H9 (cell line): ENCODE data around the gene MYO5B. TPM values are rescaled to one million over a fixed set of nuclear protein-coding genes. Genes with fewer than 3 reads are reported as not detected.

Source experiments
- DNase-seq: peaks from one replicate; pipeline ENCODE4 v3.0.0-alpha.2; 2017
- H2AFZ ChIP-seq: one replicate; pipeline ENCODE4 v1.6.1; 2013; ENCODE audit warnings: mild to moderate bottlenecking, low read length, control low read depth, moderate library complexity
- H2AK5ac ChIP-seq: 2 replicates; pipeline ENCODE4 v1.6.1; 2013; ENCODE audit warnings: low read length, control low read depth, mixed read lengths; ENCODE audit not compliant: insufficient read length
- H2BK120ac ChIP-seq: one replicate; pipeline ENCODE4 v1.6.1; 2013; ENCODE audit warnings: low read depth, mild to moderate bottlenecking, low read length, control low read depth, inconsistent platforms; ENCODE audit not compliant: poor library complexity, severe bottlenecking
- H2BK12ac ChIP-seq: 2 replicates; pipeline ENCODE4 v1.6.1; 2013; ENCODE audit warnings: low read length, control low read depth, mixed read lengths, low read depth; ENCODE audit not compliant: insufficient read length
- H2BK15ac ChIP-seq: 2 replicates; pipeline ENCODE4 v1.6.1; 2013; ENCODE audit warnings: low read depth, low read length, control low read depth
- H2BK20ac ChIP-seq: one replicate; pipeline ENCODE4 v1.6.1; 2013; ENCODE audit warnings: low read depth, mild to moderate bottlenecking, low read length, control low read depth, inconsistent platforms; ENCODE audit not compliant: poor library complexity, severe bottlenecking
- H2BK5ac ChIP-seq: 2 replicates; pipeline ENCODE4 v1.6.1; 2013; ENCODE audit warnings: low read length, control low read depth, mixed read lengths; ENCODE audit not compliant: insufficient read length
- H3K14ac ChIP-seq: 2 replicates; pipeline ENCODE4 v1.6.1; 2013; ENCODE audit warnings: low read length, control low read depth; ENCODE audit not compliant: insufficient read depth
- H3K18ac ChIP-seq: 2 replicates; pipeline ENCODE4 v1.6.1; 2013; ENCODE audit warnings: low read depth, mild to moderate bottlenecking, mixed read lengths, low read length, control low read depth; ENCODE audit not compliant: insufficient read length
- H3K23ac ChIP-seq: 2 replicates; pipeline ENCODE4 v1.6.1; 2013; ENCODE audit warnings: low read length, control low read depth, mixed read lengths, low read depth; ENCODE audit not compliant: insufficient read length
- H3K23me2 ChIP-seq: 2 replicates; pipeline ENCODE4 v1.6.1; 2013; ENCODE audit warnings: low read depth, mild to moderate bottlenecking, mixed read lengths, low read length, control low read depth; ENCODE audit not compliant: insufficient read length, poor library complexity, severe bottlenecking
- H3K27ac ChIP-seq: 2 replicates; pipeline ENCODE4 v1.5.1; 2013; ENCODE audit warnings: low read length, control low read depth, mixed read lengths, low read depth; ENCODE audit not compliant: insufficient read length
- H3K27me3 ChIP-seq: 2 replicates; pipeline ENCODE4 v1.6.1; 2013; ENCODE audit warnings: low read length, control low read depth, inconsistent platforms; ENCODE audit not compliant: insufficient read depth
- H3K4ac ChIP-seq: 2 replicates; pipeline ENCODE4 v1.6.1; 2013; ENCODE audit warnings: low read depth, mild to moderate bottlenecking, control low read depth, inconsistent platforms, low read length, moderate library complexity
- H3K4me1 ChIP-seq: 2 replicates; pipeline ENCODE4 v1.6.1; 2013; ENCODE audit warnings: low read length, control low read depth, inconsistent platforms; ENCODE audit not compliant: insufficient read depth
- H3K4me2 ChIP-seq: 2 replicates; pipeline ENCODE4 v1.6.1; 2013; ENCODE audit warnings: low read length, control low read depth, mixed read lengths; ENCODE audit not compliant: insufficient read length, insufficient read depth
- H3K56ac ChIP-seq: 2 replicates; pipeline ENCODE4 v1.6.1; 2013; ENCODE audit warnings: low read depth, mild to moderate bottlenecking, mixed read lengths, low read length, control low read depth; ENCODE audit not compliant: insufficient read length
- H3K79me1 ChIP-seq: 2 replicates; pipeline ENCODE4 v1.6.1; 2013; ENCODE audit warnings: low read depth, mild to moderate bottlenecking, moderate library complexity, low read length, control low read depth, inconsistent platforms; ENCODE audit not compliant: insufficient read depth, poor library complexity, severe bottlenecking
- H3K79me2 ChIP-seq: 2 replicates; pipeline ENCODE4 v1.6.1; 2013; ENCODE audit warnings: low read length, control low read depth, inconsistent platforms; ENCODE audit not compliant: insufficient read depth
- H3K9ac ChIP-seq: 2 replicates; pipeline ENCODE4 v1.6.1; 2013; ENCODE audit warnings: low read length, control low read depth, mixed read lengths; ENCODE audit not compliant: insufficient read length; ENCODE audit errors: extremely low read depth
- H3K9me3 ChIP-seq: one replicate; pipeline ENCODE4 v1.6.1; 2013; ENCODE audit warnings: low read depth, low read length, inconsistent platforms; ENCODE audit not compliant: control insufficient read depth
- H3T11ph ChIP-seq: one replicate; pipeline ENCODE4 v1.6.1; 2013; ENCODE audit warnings: mild to moderate bottlenecking, low read length, control low read depth, inconsistent platforms
- H4K20me1 ChIP-seq: one replicate; pipeline ENCODE4 v1.6.1; 2013; ENCODE audit not compliant: control insufficient read depth, insufficient read length, insufficient read depth
- H4K5ac ChIP-seq: 2 replicates; pipeline ENCODE4 v1.6.1; 2013; ENCODE audit warnings: low read depth, mild to moderate bottlenecking, mixed read lengths, low read length, control low read depth; ENCODE audit not compliant: insufficient read length
- H4K8ac ChIP-seq: replicated peaks from 2 replicates; pipeline ENCODE4 v1.6.1; 2013; ENCODE audit warnings: low read length, control low read depth, mixed read lengths, low read depth; ENCODE audit not compliant: insufficient read length
- H4K91ac ChIP-seq: 2 replicates; pipeline ENCODE4 v1.6.1; 2013; ENCODE audit warnings: low read depth, mild to moderate bottlenecking, moderate library complexity, mixed read lengths, low read length, control low read depth; ENCODE audit not compliant: insufficient read length
- H3K27ac Mint-ChIP-seq, 3 experiments: 2 replicates in 2 of 3; 3 replicates in 1 of 3; pipeline ENCODE4 v1.8.0; 2020 to 2021; ENCODE audit warnings: mixed read lengths in 3 of 3, mild to moderate bottlenecking in 1 of 3, moderate library complexity in 1 of 3
- H3K27me3 Mint-ChIP-seq: 2 replicates; pipeline ENCODE4 v1.8.0; 2021; ENCODE audit warnings: low read depth, mild to moderate bottlenecking, moderate library complexity, mixed read lengths
- H3K36me3 Mint-ChIP-seq, 3 experiments: 2 replicates in 2 of 3; 3 replicates in 1 of 3; pipeline ENCODE4 v1.8.0; 2020 to 2021; ENCODE audit warnings: low read depth in 3 of 3, mixed read lengths in 3 of 3; ENCODE audit not compliant: insufficient read depth in 1 of 3
- H3K4me1 Mint-ChIP-seq, 2 experiments: 2 replicates each; pipeline ENCODE4 v1.8.0; 2020; ENCODE audit warnings: mixed read lengths in 2 of 2
- H3K4me3 Mint-ChIP-seq, 2 experiments: 2 replicates in 1 of 2; 3 replicates in 1 of 2; pipeline ENCODE4 v1.8.0; 2020 to 2021; ENCODE audit warnings: mild to moderate bottlenecking in 2 of 2, mixed read lengths in 2 of 2, moderate library complexity in 1 of 2
- H3K9me3 Mint-ChIP-seq, 2 experiments: 2 replicates in 1 of 2; 3 replicates in 1 of 2; pipeline ENCODE4 v1.8.0; 2020; ENCODE audit warnings: mild to moderate bottlenecking in 2 of 2, mixed read lengths in 2 of 2, moderate library complexity in 1 of 2
- CTCF ChIP-seq: fragments of 200-600 bp; sonication (generic); conservative IDR thresholded peaks from 3 replicates; pipeline ENCODE4 v1.8.0; 2021; ENCODE audit warnings: antibody characterized with exemption, mild to moderate bottlenecking
- WGBS: extraction: QIAGEN DNeasy Blood & Tissue Kit; methylation state at CpG from one replicate; pipeline ENCODE4 v1.1.7; 2013; ENCODE audit warnings: missing lambda C conversion rate, low lambda C conversion rate, mixed read lengths; ENCODE audit not compliant: insufficient read length; ENCODE audit errors: extremely low coverage; 5-methylcytosine and 5-hydroxymethylcytosine counted together
- total RNA-seq: library from RNA; stranded (reverse); gene quantifications from 2 replicates; pipeline ENCODE4 v1.2.1, GENCODE V29; 2021

MYO5B gene
- total RNA-seq, 1 experiment from 2014 or later: 9.3 TPM

- Histone ChIP-seq H3K23me2 (no peaks in the 10 kb centered on the region), H3K27ac (no peak overlapping the region), H4K20me1 (no peaks in the 10 kb centered on the region), H3K23ac (no peak overlapping the region), H2BK20ac (no peak overlapping the region), H3K27me3 (no peaks in the 10 kb centered on the region), H4K91ac (no peak overlapping the region), H2BK12ac (no peak overlapping the region), H3K14ac (no peak overlapping the region), H3K56ac (no peak overlapping the region), H2BK120ac (no peak overlapping the region), H3K79me2 (no peaks in the 10 kb centered on the region), H3K9ac (no peak overlapping the region), H2BK5ac (no peak overlapping the region), H3K9me3 (no peaks in the 10 kb centered on the region), H4K8ac (no peak overlapping the region), H3K4me2 (no peak overlapping the region), H2BK15ac (no peak overlapping the region), H2AFZ (no peak overlapping the region), H3K79me1 (no peaks in the 10 kb centered on the region), H3K18ac (no peak overlapping the region), H3T11ph (no peak overlapping the region), H4K5ac (no peak overlapping the region), H3K4me1 (no peaks in the 10 kb centered on the region), H2AK5ac (no peak overlapping the region), H3K4ac (no peak overlapping the region)
- Mint-ChIP-seq H3K9me3 (no peaks in the 10 kb centered on the region), H3K4me3 (no peak overlapping the region), H3K36me3 (no peaks in the 10 kb centered on the region), H3K4me1 (peaks cover 4 to 6% of the 10 kb centered on the region in 2 experiments), H3K27me3 (peaks cover 2% of the 10 kb centered on the region; the same call in 1 of the 2 replicates), H3K27ac (no peak overlapping the region)
- no CpG with 5 or more reads among the region's 4 CpGs for WGBS
- no peak for DNase-seq
- no peak for TF ChIP-seq CTCF
Observed at GRCh38 chr18:50061876-50062517, 132.9 kb downstream of the MYO5B start.
